Rectal smooth muscle tissue (tissue), 1 donor: ENCODE data around the gene ATP1B3.
"Not testable (repeated sequence)": the region's sequence is repeated elsewhere in the genome, so short reads cannot be mapped to it uniquely, and the experiment has no call there.

Source experiments
- H3K27ac ChIP-seq: one replicate; pipeline ENCODE4 v1.7.0; 2013; ENCODE audit warnings: low read depth, low read length, inconsistent platforms
- H3K27me3 ChIP-seq: one replicate; pipeline ENCODE4 v1.7.0; 2013; ENCODE audit warnings: low read length; ENCODE audit not compliant: control insufficient read depth, insufficient read depth
- H3K36me3 ChIP-seq: one replicate; pipeline ENCODE4 v1.7.0; 2013; ENCODE audit warnings: low read length; ENCODE audit not compliant: control insufficient read depth, insufficient read depth
- H3K4me1 ChIP-seq: one replicate; pipeline ENCODE4 v1.7.0; 2013; ENCODE audit warnings: low read length; ENCODE audit not compliant: control insufficient read depth, insufficient read depth
- H3K4me3 ChIP-seq: one replicate; pipeline ENCODE4 v1.7.0; 2013; ENCODE audit warnings: low read length
- H3K9ac ChIP-seq: one replicate; pipeline ENCODE4 v1.7.0; 2013; ENCODE audit warnings: low read length

The ATP1B3 gene

DNA sequence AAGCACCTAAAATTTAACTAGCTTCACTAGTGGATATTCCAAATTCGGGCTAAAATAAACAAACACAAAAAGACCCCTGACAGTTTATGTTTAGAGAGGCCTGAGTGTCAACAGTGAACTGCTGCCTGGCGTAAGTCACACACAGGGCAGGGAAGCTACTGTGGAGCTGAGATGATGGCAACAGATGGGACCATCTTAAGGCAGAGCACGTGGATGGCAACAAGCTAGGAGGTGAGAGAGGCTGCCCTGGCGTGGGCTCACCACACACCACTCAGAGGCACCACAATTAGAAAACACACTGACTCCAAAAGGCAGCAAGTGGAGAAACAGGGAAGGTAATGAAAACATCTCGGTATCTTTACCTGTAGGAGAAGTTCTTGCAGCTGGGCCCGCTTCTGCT, 93.3 kb downstream of the ATP1B3 start:
- no peaks in the 10 kb centered on the region for H3K4me1 ChIP-seq
- H3K27me3 ChIP-seq, result no peaks in the 10 kb centered on the region
- H3K9ac ChIP-seq, result no peak overlapping the region
- no peak overlapping the region for H3K4me3 ChIP-seq
- no peaks in the 10 kb centered on the region for H3K36me3 ChIP-seq
- H3K27ac ChIP-seq, result no peak overlapping the region

DNA sequence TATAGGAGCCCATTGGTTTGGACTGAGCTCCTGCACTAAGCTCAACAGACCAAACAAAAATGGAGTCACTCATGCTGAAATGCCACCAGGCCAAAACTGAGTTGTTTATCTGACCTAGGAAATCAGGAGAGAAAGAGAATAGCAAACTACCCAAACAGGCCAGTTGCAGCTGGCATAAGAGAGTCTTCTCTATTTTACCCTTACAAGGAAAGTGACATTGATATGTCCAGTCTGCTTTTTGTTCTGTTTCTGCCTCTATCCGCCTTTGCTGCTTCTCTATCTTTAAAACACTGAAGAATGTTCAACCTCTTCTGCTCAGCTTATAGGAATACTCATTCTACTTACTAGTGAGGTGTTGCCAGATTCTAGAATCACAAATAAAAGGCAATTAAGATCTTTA, 95.1 kb downstream of the ATP1B3 start:
- H3K27ac ChIP-seq, result no peak overlapping the region
- no peak overlapping the region for H3K4me3 ChIP-seq
- no peaks in the 10 kb centered on the region for H3K4me1 ChIP-seq
- H3K27me3 ChIP-seq, result no peaks in the 10 kb centered on the region
- H3K36me3 ChIP-seq, result peaks cover 2% of the 10 kb centered on the region
- no peak overlapping the region for H3K9ac ChIP-seq

DNA sequence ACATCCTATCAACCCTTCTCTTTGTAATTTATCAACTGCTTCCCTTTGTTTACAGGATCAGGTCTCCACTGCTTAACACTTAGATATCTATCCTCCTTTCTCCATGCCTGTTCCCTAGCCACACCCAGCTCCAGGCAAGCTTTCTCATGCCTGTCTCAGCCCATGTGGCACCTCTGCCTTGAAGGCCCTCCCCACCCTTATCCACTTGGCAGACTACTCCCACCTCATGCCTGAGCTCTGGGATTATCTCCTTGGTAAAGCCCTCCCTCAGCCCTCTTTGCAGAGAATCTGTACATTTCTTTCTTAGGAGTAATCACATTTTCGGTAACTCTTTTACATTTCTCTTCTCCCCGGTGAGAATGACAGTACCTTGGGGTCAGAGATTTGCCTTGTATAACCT, 96.0 kb downstream of the ATP1B3 start:
- no peaks in the 10 kb centered on the region for H3K4me1 ChIP-seq
- H3K4me3 ChIP-seq, result no peak overlapping the region
- no peak overlapping the region for H3K27ac ChIP-seq
- peaks cover 3% of the 10 kb centered on the region for H3K36me3 ChIP-seq
- H3K27me3 ChIP-seq, result no peaks in the 10 kb centered on the region
- no peak overlapping the region for H3K9ac ChIP-seq

DNA sequence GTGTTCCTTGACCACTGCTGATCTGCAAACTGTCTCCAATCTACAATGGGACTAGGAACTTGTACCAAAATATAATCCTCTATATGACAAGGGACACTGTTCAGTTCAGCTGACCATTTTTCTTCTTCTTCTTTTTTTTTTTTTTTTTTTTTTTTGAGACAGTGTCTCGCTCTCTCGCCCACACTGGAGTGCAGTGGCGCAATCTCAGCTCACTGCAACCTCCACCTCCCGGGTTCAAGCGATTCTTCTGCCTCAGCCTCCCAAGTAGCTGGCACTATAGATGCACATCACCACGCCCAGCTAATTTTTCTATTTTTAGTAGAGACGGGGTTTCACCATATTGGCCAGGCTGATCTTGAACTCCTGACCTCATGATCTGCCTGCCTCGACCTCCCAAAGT, 98.3 kb downstream of the ATP1B3 start:
- H3K9ac ChIP-seq, H3K36me3 ChIP-seq, H3K27me3 ChIP-seq, H3K4me3 ChIP-seq, H3K4me1 ChIP-seq, H3K27ac ChIP-seq: not testable (repeated sequence)
